Neuronal stem cell (in vitro differentiated cells): Measurements from ENCODE around the gene SRSF6. TPM values are rescaled to one million over a fixed set of nuclear protein-coding genes. Genes with fewer than 3 reads are reported as not detected.

ENCODE experiments used
- DNase-seq: peaks from one replicate; pipeline ENCODE4 v3.0.0-alpha.2; 2013; ENCODE audit warnings: low spot score
- H2AFZ ChIP-seq: one replicate; pipeline ENCODE4 v1.6.1; 2013; ENCODE audit warnings: mild to moderate bottlenecking, low read length, inconsistent platforms
- H2AK5ac ChIP-seq: 2 replicates; pipeline ENCODE4 v1.6.1; 2013; ENCODE audit warnings: low read depth, mild to moderate bottlenecking, inconsistent platforms, low read length, moderate library complexity, mixed read lengths
- H2BK120ac ChIP-seq: 2 replicates; pipeline ENCODE4 v1.6.1; 2013; ENCODE audit warnings: low read depth, mild to moderate bottlenecking, inconsistent platforms, low read length, moderate library complexity, mixed read lengths
- H2BK12ac ChIP-seq: one replicate; pipeline ENCODE4 v1.6.1; 2013; ENCODE audit warnings: low read length, inconsistent platforms
- H2BK15ac ChIP-seq: 2 replicates; pipeline ENCODE4 v1.6.1; 2013; ENCODE audit warnings: mild to moderate bottlenecking, low read length, inconsistent platforms, mixed read lengths
- H2BK5ac ChIP-seq: one replicate; pipeline ENCODE4 v1.6.1; 2013; ENCODE audit warnings: inconsistent platforms, mild to moderate bottlenecking, low read length, moderate library complexity
- H3K14ac ChIP-seq: one replicate; pipeline ENCODE4 v1.6.1; 2013; ENCODE audit warnings: low read length, inconsistent platforms
- H3K18ac ChIP-seq: 2 replicates; pipeline ENCODE4 v1.6.1; 2013; ENCODE audit warnings: low read length, inconsistent platforms
- H3K23ac ChIP-seq: 2 replicates; pipeline ENCODE4 v1.6.1; 2013; ENCODE audit warnings: low read depth, mild to moderate bottlenecking, mixed read lengths, low read length, inconsistent platforms; ENCODE audit not compliant: poor library complexity
- H3K27ac ChIP-seq: replicated peaks from 3 replicates; pipeline ENCODE4 v1.5.1; 2013; ENCODE audit warnings: low read length, inconsistent platforms
- H3K27me3 ChIP-seq, 3 experiments: 2 replicates each; pipeline ENCODE4 v1.6.1; 2013; ENCODE audit warnings: low read length in 3 of 3, mild to moderate bottlenecking in 2 of 3, inconsistent platforms in 1 of 3, low read depth in 1 of 3, mixed read lengths in 1 of 3, moderate library complexity in 1 of 3; ENCODE audit not compliant: control insufficient read depth in 3 of 3, insufficient read depth in 3 of 3
- H3K36me3 ChIP-seq, 2 donors: replicated peaks in 1 of 2; 2 replicates each; pipeline ENCODE4 v1.6.1; 2013; ENCODE audit warnings: low read length in 2 of 2; ENCODE audit not compliant: control insufficient read depth in 2 of 2, insufficient read depth in 2 of 2
- H3K4ac ChIP-seq: 2 replicates; pipeline ENCODE4 v1.6.1; 2013; ENCODE audit warnings: inconsistent platforms, mild to moderate bottlenecking, low read length, moderate library complexity
- H3K4me1 ChIP-seq, 2 donors: 1 replicate in 1 of 2; 2 replicates in 1 of 2; pipeline ENCODE4 v1.6.1; 2013; ENCODE audit warnings: low read length in 2 of 2, low read depth in 1 of 2; ENCODE audit not compliant: control insufficient read depth in 2 of 2, insufficient read depth in 1 of 2
- H3K4me2 ChIP-seq: one replicate; pipeline ENCODE4 v1.6.1; 2013; ENCODE audit warnings: mild to moderate bottlenecking, low read length, inconsistent platforms; ENCODE audit not compliant: insufficient read depth, poor library complexity, severe bottlenecking
- H3K4me3 ChIP-seq, 2 donors: 2 replicates each; pipeline ENCODE4 v1.5.1; 2013; ENCODE audit warnings: low read length in 2 of 2, mild to moderate bottlenecking in 2 of 2, inconsistent platforms in 1 of 2, moderate library complexity in 1 of 2
- H3K79me1 ChIP-seq: one replicate; pipeline ENCODE4 v1.6.1; 2013; ENCODE audit warnings: low read depth, mild to moderate bottlenecking, inconsistent platforms, low read length, moderate library complexity
- H3K9ac ChIP-seq: one replicate; pipeline ENCODE4 v1.6.1; 2013; ENCODE audit warnings: mild to moderate bottlenecking, low read depth, low read length, inconsistent platforms; ENCODE audit not compliant: poor library complexity
- H3K9me3 ChIP-seq, 2 donors: replicated peaks in 1 of 2; 2 replicates each; pipeline versions ENCODE3 to v1.6.1; 2013; ENCODE audit warnings: low read length in 2 of 2, mild to moderate bottlenecking in 2 of 2, inconsistent platforms in 1 of 2, low read depth in 1 of 2, mixed read lengths in 1 of 2, moderate library complexity in 1 of 2; ENCODE audit not compliant: control insufficient read depth in 2 of 2, insufficient read depth in 1 of 2
- H4K8ac ChIP-seq: one replicate; pipeline ENCODE4 v1.6.1; 2013; ENCODE audit warnings: low read depth, mild to moderate bottlenecking, inconsistent platforms, low read length, moderate library complexity
- H4K91ac ChIP-seq: one replicate; pipeline ENCODE4 v1.6.1; 2013; ENCODE audit warnings: low read length, low read depth, mild to moderate bottlenecking, inconsistent platforms; ENCODE audit not compliant: poor library complexity
- WGBS, 2 donors: extraction: QIAGEN DNeasy Blood & Tissue Kit; methylation state at CpG; one replicate each; pipeline ENCODE4 v1.1.7; 2013; ENCODE audit warnings: missing lambda C conversion rate in 2 of 2, mixed read lengths in 1 of 2; ENCODE audit not compliant: insufficient read length in 2 of 2, insufficient replicate concordance in 1 of 2; ENCODE audit errors: extremely low coverage in 2 of 2; 5-methylcytosine and 5-hydroxymethylcytosine counted together
- polyA plus RNA-seq, 2 experiments: library from polyadenylated mRNA; stranded (reverse); fragments of 200-250 nt; gene quantifications; one replicate each; pipeline ENCODE4 v1.2.3, GENCODE V29; 2013

The SRSF6 gene
- 84.4 TPM for polyA plus RNA-seq (2013, experiment 1 of 2)
- polyA plus RNA-seq (2013, experiment 2 of 2) = 85.8 TPM

GRCh38 chr20:43457640-43458421 lies at the start of gene SRSF6:
SRSF6 (plus strand) TSS chr20:43457896; CDS start chr20:43458034, 138 bp downstream.
- Histone ChIP-seq H3K4me3 (peak within 1 kb of the TSS; percentile 95 to 99), H3K36me3 (peaks cover 18 to 41% of the 10 kb centered on the region in 2 donors)

DNA sequence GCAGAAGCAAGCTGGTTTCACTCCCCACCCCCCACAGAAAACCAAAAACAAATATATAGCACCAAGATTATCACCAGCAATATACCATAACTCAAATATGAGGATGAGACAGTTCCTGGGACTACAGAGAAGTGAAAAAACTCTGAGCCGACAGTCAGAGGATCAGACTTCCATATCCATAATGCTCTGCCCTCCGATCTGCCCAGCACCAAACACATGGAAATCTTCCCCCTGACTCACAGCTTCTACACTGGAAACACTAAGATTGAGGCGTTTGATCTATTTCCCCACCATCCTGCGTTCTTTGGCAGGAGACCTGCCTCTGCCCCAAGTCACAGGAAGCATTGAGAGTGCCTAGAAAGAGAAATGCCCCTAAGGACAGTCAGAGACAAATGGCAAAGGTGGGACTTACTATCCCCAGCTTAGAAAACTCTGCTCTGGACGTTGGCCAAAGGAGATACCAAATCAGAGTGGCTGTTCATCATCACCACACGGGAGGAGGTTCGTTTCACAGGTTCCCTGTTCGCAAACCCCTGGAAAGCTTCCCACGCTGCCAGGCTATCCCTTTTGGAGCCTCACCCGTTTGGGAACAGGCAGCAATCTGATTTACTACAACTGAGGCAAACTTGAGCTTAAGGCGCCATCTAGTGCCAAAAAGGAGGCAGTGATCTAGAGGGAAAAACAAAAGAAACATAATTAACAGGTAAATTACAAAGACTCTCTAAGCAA lies 48.7 kb upstream of the SRSF6 start:
- Histone ChIP-seq H3K27ac (no peak overlapping the region), H3K4me1 (no peaks in the 10 kb centered on the region), H3K9ac (no peak overlapping the region), H3K14ac (no peak overlapping the region), H2BK5ac (no peak overlapping the region), H3K23ac (no peak overlapping the region), H2BK12ac (no peak overlapping the region), H3K9me3 (peaks cover 0 to 2% of the 10 kb centered on the region in 2 donors), H2BK15ac (no peak overlapping the region), H2AK5ac (no peak overlapping the region), H2AFZ (no peak overlapping the region), H4K91ac (no peak overlapping the region), H3K79me1 (no peaks in the 10 kb centered on the region), H3K18ac (no peak overlapping the region), H4K8ac (no peak overlapping the region), H3K27me3 (no peaks in the 10 kb centered on the region), H3K4me3 (no peak overlapping the region), H3K4ac (no peak overlapping the region), H3K4me2 (no peak overlapping the region), H2BK120ac (no peak overlapping the region), H3K36me3 (no peaks in the 10 kb centered on the region)
- WGBS, 2 donors = no CpG with 5 or more reads among the region's 11 CpGs
- DNase-seq = peak; percentile 38

More at GRCh38 chr20:43457640-43458421, at the start of gene SRSF6:
- peak within 1 kb of the TSS; percentile 97 for H3K14ac ChIP-seq
- peak; percentile 92 for DNase-seq
- H3K4me1 ChIP-seq = peaks cover 2 to 3% of the 10 kb centered on the region in 2 donors
- H2BK15ac ChIP-seq = peak within 1 kb of the TSS; percentile 86
- WGBS, 2 donors = no CpG with 5 or more reads among the region's 101 CpGs
- peak within 1 kb of the TSS; percentile 100 for H4K8ac ChIP-seq
- peak within 1 kb of the TSS; percentile 96 for H4K91ac ChIP-seq
- H3K18ac ChIP-seq = peak within 1 kb of the TSS; percentile 99
- no peaks in the 10 kb centered on the region for H3K79me1 ChIP-seq
- H3K23ac ChIP-seq = peak within 1 kb of the TSS; percentile 100
- H3K4me2 ChIP-seq = peak within 1 kb of the TSS; percentile 75
- H3K27me3 ChIP-seq = peaks cover 0 to 6% (median 0%) of the 10 kb centered on the region in 3 experiments
- peak within 1 kb of the TSS; percentile 100 for H3K9ac ChIP-seq
- H2AFZ ChIP-seq = peak within 1 kb of the TSS; percentile 95
- H3K9me3 ChIP-seq = peaks cover 1 to 4% of the 10 kb centered on the region in 2 donors
- peak within 1 kb of the TSS; percentile 99 for H2AK5ac ChIP-seq
- H3K4ac ChIP-seq = peak within 1 kb of the TSS; percentile 100
- H2BK5ac ChIP-seq = peak within 1 kb of the TSS; percentile 80
- H2BK120ac ChIP-seq = peak within 1 kb of the TSS; percentile 97
- peak within 1 kb of the TSS; percentile 93 for H3K27ac ChIP-seq
- H2BK12ac ChIP-seq = no peak within 1 kb of the TSS

DNA sequence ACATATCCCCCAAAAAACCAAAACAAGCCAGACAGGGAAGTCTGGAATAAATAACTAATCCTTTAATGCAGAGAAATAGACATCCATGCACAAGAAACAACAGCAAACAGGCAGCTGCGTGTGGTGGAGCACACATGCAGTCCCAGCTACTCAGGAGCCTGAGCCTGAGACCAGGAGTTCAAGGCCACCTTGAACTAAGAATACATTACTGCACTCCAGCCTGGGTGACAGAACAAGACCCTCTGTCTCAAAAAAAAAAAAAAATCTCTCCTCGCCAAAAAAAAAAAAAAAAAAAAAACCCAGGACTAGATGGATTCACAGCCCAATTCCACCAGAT lies 48.2 kb upstream of the SRSF6 start:
- Histone ChIP-seq H2AK5ac (no peak overlapping the region), H3K14ac (no peak overlapping the region), H3K4me1 (no peaks in the 10 kb centered on the region), H2BK12ac (no peak overlapping the region), H2BK15ac (no peak overlapping the region), H3K9me3 (peaks cover 0 to 2% of the 10 kb centered on the region in 2 donors), H3K4ac (no peak overlapping the region), H2AFZ (no peak overlapping the region), H3K4me2 (no peak overlapping the region), H3K27me3 (no peaks in the 10 kb centered on the region), H3K36me3 (no peaks in the 10 kb centered on the region), H3K18ac (no peak overlapping the region), H4K91ac (no peak overlapping the region), H3K27ac (no peak overlapping the region), H3K79me1 (no peaks in the 10 kb centered on the region), H2BK5ac (no peak overlapping the region), H4K8ac (no peak overlapping the region), H3K4me3 (no peak overlapping the region), H2BK120ac (no peak overlapping the region), H3K23ac (no peak overlapping the region), H3K9ac (no peak overlapping the region)
- no peak for DNase-seq
- no CpG with 5 or more reads among the region's 2 CpGs for WGBS, 2 donors
